HUES64 (cell line): ENCODE measurements around the gene FAAH.

Source experiments
- H3K27ac ChIP-seq: 2 replicates; pipeline ENCODE4 v1.7.0; 2013; ENCODE audit warnings: low read depth, low read length, inconsistent platforms
- H3K27me3 ChIP-seq: 2 replicates; pipeline ENCODE4 v1.6.1; 2013; ENCODE audit warnings: mild to moderate bottlenecking, low read length; ENCODE audit not compliant: insufficient read depth
- H3K36me3 ChIP-seq: 2 replicates; pipeline ENCODE4 v1.6.1; 2013; ENCODE audit warnings: mild to moderate bottlenecking, low read length; ENCODE audit not compliant: insufficient read depth
- H3K4me1 ChIP-seq: 2 replicates; pipeline ENCODE4 v1.6.1; 2013; ENCODE audit warnings: mild to moderate bottlenecking, low read length, moderate library complexity; ENCODE audit not compliant: insufficient read depth
- H3K4me3 ChIP-seq: 2 replicates; pipeline ENCODE4 v1.5.1; 2013; ENCODE audit warnings: mild to moderate bottlenecking, low read length, moderate library complexity
- H3K9ac ChIP-seq: 2 replicates; pipeline ENCODE4 v1.6.1; 2013; ENCODE audit warnings: mild to moderate bottlenecking, low read depth, low read length
- H3K9me3 ChIP-seq: 2 replicates; pipeline ENCODE4 v1.6.1; 2013; ENCODE audit warnings: low read depth, low read length; ENCODE audit not compliant: insufficient read depth
- WGBS: fragments of 150-250, 120-280 bp; methylation state at CpG from one replicate; pipeline ENCODE4 v1.1.7; 2013; ENCODE audit warnings: missing lambda C conversion rate; 5-methylcytosine and 5-hydroxymethylcytosine counted together

The FAAH gene

GRCh38 chr1:46423574-46424240 is 29.6 kb downstream of the FAAH start:
- H3K4me1 ChIP-seq, result no peaks in the 10 kb centered on the region
- peaks cover 4% of the 10 kb centered on the region; the same call in 1 of the 2 replicates for H3K27me3 ChIP-seq
- no peaks in the 10 kb centered on the region for H3K9me3 ChIP-seq
- no peaks in the 10 kb centered on the region for H3K36me3 ChIP-seq
- H3K4me3 ChIP-seq, result no peak overlapping the region
- no peak overlapping the region for H3K27ac ChIP-seq
- WGBS, result 90% methylated on average over 16 of the region's 16 CpGs
- no peak overlapping the region for H3K9ac ChIP-seq

DNA sequence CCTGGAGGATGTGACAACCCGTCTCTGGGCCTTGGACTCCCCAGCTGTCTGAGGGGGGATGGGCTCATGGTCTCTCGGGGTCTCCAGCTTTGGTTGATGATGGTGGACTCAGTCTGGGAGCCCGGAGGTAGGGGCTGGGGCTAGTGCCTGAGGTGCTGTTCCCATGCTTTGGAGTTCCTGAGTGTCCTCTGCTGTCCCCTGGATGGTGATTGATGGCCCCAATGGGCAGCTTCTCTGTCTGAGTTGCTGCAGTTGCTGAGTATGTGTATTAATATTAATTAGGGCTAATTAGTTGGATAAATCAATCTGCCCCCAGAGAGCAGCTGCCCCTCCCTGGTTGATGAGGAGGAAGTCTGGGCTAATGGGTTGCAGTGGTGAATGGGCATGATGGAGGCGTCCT is 30.6 kb downstream of the FAAH start:
- H3K27ac ChIP-seq, result no peak overlapping the region

GRCh38 chr1:46425726-46426125 is 31.6 kb downstream of the FAAH start:
- no peak overlapping the region for H3K9ac ChIP-seq
- H3K27me3 ChIP-seq, result no peaks in the 10 kb centered on the region
- 88% methylated on average over 4 of the region's 4 CpGs for WGBS
- H3K4me3 ChIP-seq, result no peak overlapping the region
- H3K4me1 ChIP-seq, result no peaks in the 10 kb centered on the region
- H3K36me3 ChIP-seq, result no peaks in the 10 kb centered on the region
- no peaks in the 10 kb centered on the region for H3K9me3 ChIP-seq
- no peak overlapping the region for H3K27ac ChIP-seq

More for the DNA sequence above, 30.6 kb downstream of the FAAH start:
- Histone ChIP-seq H3K9me3 (no peaks in the 10 kb centered on the region), H3K9ac (no peak overlapping the region), H3K36me3 (no peaks in the 10 kb centered on the region), H3K4me3 (no peak overlapping the region), H3K4me1 (no peaks in the 10 kb centered on the region), H3K27me3 (peaks cover 4% of the 10 kb centered on the region; the same call in 1 of the 2 replicates)
- 90% methylated on average over 4 of the region's 4 CpGs for WGBS

- no peaks in the 10 kb centered on the region for H3K9me3 ChIP-seq
- 90% methylated on average over 2 of the region's 2 CpGs for WGBS
- no peaks in the 10 kb centered on the region for H3K4me1 ChIP-seq
- no peak overlapping the region for H3K27ac ChIP-seq
- H3K9ac ChIP-seq, result no peak overlapping the region
- no peak overlapping the region for H3K4me3 ChIP-seq
- no peaks in the 10 kb centered on the region for H3K36me3 ChIP-seq
- H3K27me3 ChIP-seq, result no peaks in the 10 kb centered on the region
Measured at GRCh38 chr1:46427541-46427940, 33.4 kb downstream of the FAAH start.

DNA sequence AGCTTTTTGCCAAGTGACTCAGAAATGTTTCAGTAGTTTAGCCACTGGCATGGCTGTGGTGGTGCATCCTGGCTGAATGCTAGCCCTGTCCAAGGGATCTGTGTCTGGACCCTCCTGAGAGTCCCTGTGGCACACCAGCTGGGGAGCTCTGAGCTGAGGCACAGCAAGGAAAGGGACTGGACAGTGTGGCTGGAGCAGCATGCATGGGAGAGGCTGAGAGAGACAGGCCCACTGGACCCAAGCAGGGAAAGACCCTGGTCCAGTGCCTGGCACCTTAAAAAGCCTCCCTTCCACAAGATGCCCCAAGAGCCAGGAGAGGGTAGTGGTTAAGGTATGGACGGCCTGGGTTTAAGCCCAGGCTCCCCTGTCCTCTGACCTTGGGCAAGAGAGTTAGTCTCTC is 35.3 kb downstream of the FAAH start:
- H3K9ac ChIP-seq, result no peak overlapping the region
- no peaks in the 10 kb centered on the region for H3K36me3 ChIP-seq
- H3K27me3 ChIP-seq, result no peaks in the 10 kb centered on the region
- WGBS, result 96% methylated on average over 1 of the region's 1 CpG
- no peak overlapping the region for H3K4me3 ChIP-seq
- H3K9me3 ChIP-seq, result no peaks in the 10 kb centered on the region
- no peaks in the 10 kb centered on the region for H3K4me1 ChIP-seq
- no peak overlapping the region for H3K27ac ChIP-seq

GRCh38 chr1:46431695-46432094 is 37.6 kb downstream of the FAAH start:
- Histone ChIP-seq H3K4me1 (no peaks in the 10 kb centered on the region), H3K9ac (no peak overlapping the region), H3K27me3 (no peaks in the 10 kb centered on the region), H3K36me3 (no peaks in the 10 kb centered on the region), H3K9me3 (no peaks in the 10 kb centered on the region), H3K4me3 (no peak overlapping the region), H3K27ac (no peak overlapping the region)
- WGBS, result 82% methylated on average over 6 of the region's 6 CpGs

DNA sequence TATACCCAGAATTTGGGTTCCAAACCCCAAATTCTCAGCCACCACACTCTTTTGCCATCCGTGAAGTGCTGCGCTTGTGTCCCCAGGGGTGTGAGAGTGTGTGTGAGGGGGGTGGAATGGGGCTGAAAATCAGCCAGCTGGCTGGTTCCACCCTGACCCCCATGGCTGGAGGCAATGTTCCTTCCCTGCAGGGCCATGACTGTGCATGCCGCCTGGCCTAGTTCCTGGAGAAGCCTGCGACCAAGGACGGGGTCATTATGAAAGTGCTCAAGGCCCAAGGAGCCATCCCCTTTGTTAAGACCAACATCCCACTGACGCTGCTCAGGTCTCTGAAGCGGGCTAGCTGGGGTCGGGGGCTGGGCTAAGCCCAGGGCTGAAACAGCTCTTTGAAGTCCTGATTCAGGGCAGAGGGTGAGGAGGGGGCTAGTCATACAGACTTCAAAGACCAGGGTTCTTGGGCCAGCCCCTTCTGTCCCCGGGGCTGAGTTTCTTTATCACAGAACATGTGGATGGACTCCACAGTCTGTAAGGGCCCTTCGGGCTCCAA is 38.7 kb downstream of the FAAH start:
- no peaks in the 10 kb centered on the region for H3K27me3 ChIP-seq
- H3K9ac ChIP-seq, result no peak overlapping the region
- 64% methylated on average over 10 of the region's 10 CpGs for WGBS
- no peaks in the 10 kb centered on the region for H3K36me3 ChIP-seq
- no peaks in the 10 kb centered on the region for H3K4me1 ChIP-seq
- H3K27ac ChIP-seq, result no peak overlapping the region
- no peak overlapping the region for H3K4me3 ChIP-seq
- H3K9me3 ChIP-seq, result no peaks in the 10 kb centered on the region

GRCh38 chr1:46434358-46434757 is 40.2 kb downstream of the FAAH start:
- H3K36me3 ChIP-seq, result no peaks in the 10 kb centered on the region
- H3K4me1 ChIP-seq, result no peaks in the 10 kb centered on the region
- no peaks in the 10 kb centered on the region for H3K9me3 ChIP-seq
- H3K27ac ChIP-seq, result no peak overlapping the region
- H3K27me3 ChIP-seq, result no peaks in the 10 kb centered on the region
- no peak overlapping the region for H3K4me3 ChIP-seq
- no peak overlapping the region for H3K9ac ChIP-seq
- 92% methylated on average over 3 of the region's 3 CpGs for WGBS

GRCh38 chr1:46436844-46437243 is 42.7 kb downstream of the FAAH start:
- H3K36me3 ChIP-seq, result no peaks in the 10 kb centered on the region
- no peaks in the 10 kb centered on the region for H3K4me1 ChIP-seq
- no peaks in the 10 kb centered on the region for H3K27me3 ChIP-seq
- WGBS, result 100% methylated on average over 1 of the region's 1 CpG
- H3K27ac ChIP-seq, result no peak overlapping the region
- H3K9me3 ChIP-seq, result no peaks in the 10 kb centered on the region
- H3K4me3 ChIP-seq, result no peak overlapping the region
- no peak overlapping the region for H3K9ac ChIP-seq

GRCh38 chr1:46437723-46438122 is 43.6 kb downstream of the FAAH start:
- H3K9ac ChIP-seq, result no peak overlapping the region
- no peaks in the 10 kb centered on the region for H3K9me3 ChIP-seq
- H3K4me1 ChIP-seq, result no peaks in the 10 kb centered on the region
- no peak overlapping the region for H3K27ac ChIP-seq
- no peak overlapping the region for H3K4me3 ChIP-seq
- WGBS, result 89% methylated on average over 4 of the region's 4 CpGs
- H3K36me3 ChIP-seq, result no peaks in the 10 kb centered on the region
- no peaks in the 10 kb centered on the region for H3K27me3 ChIP-seq

DNA sequence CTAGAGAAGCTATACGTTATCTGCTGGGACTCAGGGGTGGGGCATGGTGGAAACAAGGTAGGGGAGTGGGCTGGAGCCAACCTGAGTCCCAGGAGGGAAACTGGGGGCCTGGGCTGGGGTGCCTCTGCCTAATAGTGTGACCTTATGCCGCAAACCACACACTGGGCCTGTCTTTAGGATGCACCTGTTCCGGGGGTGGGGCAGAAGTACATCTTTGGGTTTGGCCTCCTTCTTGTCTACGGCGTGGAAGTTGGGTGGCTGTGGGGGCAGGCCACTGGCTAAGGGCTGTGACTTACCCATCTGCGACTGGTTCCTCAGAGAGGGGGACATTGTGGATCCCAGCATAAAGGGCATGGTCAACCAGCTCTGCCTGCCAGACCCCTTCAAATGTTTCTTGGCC is 44.2 kb downstream of the FAAH start:
- Histone ChIP-seq H3K4me3 (no peak overlapping the region), H3K27me3 (no peaks in the 10 kb centered on the region), H3K36me3 (no peaks in the 10 kb centered on the region), H3K9ac (no peak overlapping the region), H3K9me3 (no peaks in the 10 kb centered on the region), H3K27ac (no peak overlapping the region), H3K4me1 (no peaks in the 10 kb centered on the region)
- WGBS, result 92% methylated on average over 6 of the region's 6 CpGs

- H3K9me3 ChIP-seq, result no peaks in the 10 kb centered on the region
- no peak overlapping the region for H3K9ac ChIP-seq
- H3K27me3 ChIP-seq, result peaks cover 18% of the 10 kb centered on the region
- no peak overlapping the region for H3K27ac ChIP-seq
- no peak overlapping the region for H3K4me3 ChIP-seq
- H3K36me3 ChIP-seq, result no peaks in the 10 kb centered on the region
- 92% methylated on average over 2 of the region's 2 CpGs for WGBS
- no peaks in the 10 kb centered on the region for H3K4me1 ChIP-seq
Measured at GRCh38 chr1:46440478-46440877, 46.4 kb downstream of the FAAH start.
